Heart left ventricle (tissue), 16 donors: ENCODE measurements around the gene PARS2. TPM values are rescaled to one million over a fixed set of nuclear protein-coding genes. Genes with fewer than 3 reads are reported as not detected.
A peak's percentile ranks its signal among the peaks of the same experiment; 100 is the strongest.

Source experiments
- ATAC-seq, 4 donors: fragments of 200-7000 bp; cut with Tn5 transposase; one replicate each; pipeline ENCODE4 v1.9.1; 2020 to 2022; ENCODE audit warnings: moderate library complexity in 4 of 4, mild to moderate bottlenecking in 3 of 4, moderate number of reproducible peaks in 1 of 4
- DNase-seq, 5 donors: peaks; one replicate each; pipeline ENCODE4 v3.0.0-alpha.2; 2020
- H3K27ac ChIP-seq, 12 donors: fragments of 200-600 bp; sonication (generic) in 4 of 12; one replicate each; pipeline versions ENCODE4 v1.5.0 to v1.8.0; 2016 to 2022; ENCODE audit warnings: mild to moderate bottlenecking in 2 of 12
- H3K27me3 ChIP-seq, 9 donors: fragments of 200-600 bp; sonication (generic) in 2 of 9; one replicate each; pipeline versions ENCODE4 v1.5.1 to v1.8.0; 2016 to 2022; ENCODE audit warnings: mild to moderate bottlenecking in 3 of 9
- H3K36me3 ChIP-seq, 9 donors: fragments of 200-600 bp; sonication (generic) in 2 of 9; one replicate each; pipeline versions ENCODE4 v1.5.0 to v1.8.0; 2018 to 2022; ENCODE audit warnings: mild to moderate bottlenecking in 2 of 9
- H3K4me1 ChIP-seq, 12 donors: fragments of 200-600 bp; sonication (generic) in 4 of 12; one replicate each; pipeline versions ENCODE4 v1.5.0 to v1.8.0; 2016 to 2022; ENCODE audit warnings: mild to moderate bottlenecking in 3 of 12
- H3K4me3 ChIP-seq, 12 donors: fragments of 200-600 bp; sonication (generic) in 4 of 12; one replicate each; pipeline versions ENCODE4 v1.5.0 to v1.8.0; 2017 to 2022; ENCODE audit warnings: mild to moderate bottlenecking in 9 of 12, moderate library complexity in 4 of 12
- H3K9me3 ChIP-seq, 12 donors: fragments of 200-600 bp; sonication (generic) in 4 of 12; one replicate each; pipeline versions ENCODE4 v1.5.0 to v1.8.0; 2016 to 2022; ENCODE audit warnings: mild to moderate bottlenecking in 1 of 12
- CTCF ChIP-seq, 12 donors: fragments of 200-600 bp; sonication (generic) in 4 of 12; IDR thresholded peaks; one replicate each; pipeline versions ENCODE4 v1.5.0 to v1.8.0; 2018 to 2022; ENCODE audit warnings: antibody characterized with exemption in 12 of 12, mild to moderate bottlenecking in 5 of 12
- POLR2A ChIP-seq, 2 donors: fragments of 450-650 bp; IDR thresholded peaks; one replicate each; pipeline ENCODE4 v1.6.1; 2017; ENCODE audit warnings: antibody characterized with exemption in 2 of 2, mild to moderate bottlenecking in 2 of 2, moderate library complexity in 2 of 2
- WGBS, 4 donors: extraction: QIAGEN DNeasy Blood & Tissue Kit in 2 of 4; methylation state at CpG; one replicate each; pipeline versions ENCODE4 v1.1.5 to v1.1.7; 2013 to 2018; 5-methylcytosine and 5-hydroxymethylcytosine counted together
- intact Hi-C, 10 donors: fragments of 100-400 bp; cut with DNase I; formaldehyde crosslinking; loops; one replicate each; pipeline versions ENCODE4 v1.11.1 to v1.14.2; 2022
- polyA plus RNA-seq, 2 donors: library from polyadenylated mRNA; stranded (reverse); fragments of 200-250 nt; gene quantifications; one replicate each; pipeline ENCODE4 v1.2.3, GENCODE V29; 2013
- total RNA-seq, 9 donors: library from RNA; depleted of rRNA in 2 of 9; stranded (reverse); fragments of >200 nt in 2 of 9; fragmentation: NEBNext Ultra II Directional in 3 of 9; extraction: Animal tissue kit (Norgen Biotek cat#: 25700) in 3 of 9; gene quantifications; one replicate each; pipeline versions ENCODE4 v1.1.0 to v1.2.4, GENCODE V29; 2016 to 2023
- donor health status: ischemic (EF 13 %, LVEDD 7.1; RV severe dilation, severe dysfunction).
- donor health status: healthy with polysubstance abuse.
- donor health status: DM: no; HTN: yes; CAD: no.
- donor health status: DM: no; HTN: no; CAD: no.
- donor health status: ischemic (EF 25% LVEDD 6.9; RV normal size, moderate dysfunction).
- donor health status: ischemic (EF 25% LVEDD 5.7; RV mildly dilated, moderate dysfunction).
- donor health status: healthy.
- donor health status: DM: yes; HTN: yes; CAD: no.
- donor health status: ischemic (EF 35%, LVEDD 5.7; RV mildly dilated, moderate dysfunction).
- donor health status: nonischemic (EF 11% LVEDD 7.7; RV severe dilation, severe dysfunction).
- donor health status: DM: yes; HTN: yes; CAD: no.
- donor health status: PGD.
- donor health status: ischemic (EF 29% LVEDD 5.4; RV normal size, mild dysfunction).
- donor health status: nonischemic (EF 23%, LVEDD 6.1; RV moderate dilation, normal function).

The PARS2 gene
- total and polyA plus RNA-seq, 11 donors, result 1.7 to 7.7 (median 4.7) TPM

DNA sequence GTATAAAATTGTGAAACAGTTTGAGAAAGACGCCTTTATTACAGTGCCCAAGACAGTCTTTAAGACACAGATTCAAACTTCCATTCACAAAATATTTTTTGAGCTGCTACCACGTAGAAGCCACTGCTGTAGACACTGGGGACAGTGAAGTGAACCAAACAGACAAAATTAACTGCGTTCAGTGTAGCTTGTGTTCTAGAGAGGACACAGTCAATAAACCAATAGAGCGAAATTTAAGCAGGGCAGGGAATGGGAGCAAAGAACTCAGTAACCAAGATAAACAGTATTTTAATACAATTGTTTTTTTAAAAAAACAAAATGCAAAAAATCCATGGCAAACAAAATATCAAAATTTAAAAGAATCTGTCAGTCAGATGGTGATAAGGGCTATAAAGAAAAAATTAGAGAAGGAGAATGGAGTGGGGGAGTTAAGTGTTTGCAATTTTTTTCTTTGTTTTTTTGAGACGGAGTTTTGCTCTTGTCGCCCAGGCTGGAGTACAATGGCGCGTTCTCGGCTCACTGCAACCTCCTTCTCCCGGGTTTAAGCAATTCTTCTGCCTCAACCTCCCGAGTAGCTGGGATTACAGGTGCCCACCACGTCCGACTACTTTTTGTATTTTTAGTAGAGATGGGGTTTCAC lies 719 bp upstream of the PARS2 start:
- Histone ChIP-seq H3K27me3 (no peaks in the 10 kb centered on the region), H3K9me3 (no peaks in the 10 kb centered on the region), H3K4me3 (peak overlapping the region in 11 of 12 donors; percentile 26 to 95 (median 84)), H3K4me1 (peaks cover 0 to 20% (median 10%) of the 10 kb centered on the region in 12 donors), H3K27ac (peak overlapping the region in 11 of 12 donors; percentile 3 to 56 (median 35)), H3K36me3 (no peaks in the 10 kb centered on the region)
- no peak for TF ChIP-seq POLR2A (IDR thresholded peaks at IDR 0.05)
- TF ChIP-seq CTCF (IDR thresholded peaks at IDR 0.05), result no peak
- ATAC-seq (peak in 3 of 4 donors; percentile 6 to 17 (median 15)), DNase-seq (no peak)
- intact Hi-C loops, result loop anchor here in 4 of 10 donors (1.0 to 5.0 kb wide), 3 partner anchors 48 to 50 kb away; partner anchors contain the start of gene TTC4 (in 3 of the 4)
- 61 to 67% (median 64%) methylated on average over 13 of the region's 13 CpGs for WGBS, 4 donors

DNA sequence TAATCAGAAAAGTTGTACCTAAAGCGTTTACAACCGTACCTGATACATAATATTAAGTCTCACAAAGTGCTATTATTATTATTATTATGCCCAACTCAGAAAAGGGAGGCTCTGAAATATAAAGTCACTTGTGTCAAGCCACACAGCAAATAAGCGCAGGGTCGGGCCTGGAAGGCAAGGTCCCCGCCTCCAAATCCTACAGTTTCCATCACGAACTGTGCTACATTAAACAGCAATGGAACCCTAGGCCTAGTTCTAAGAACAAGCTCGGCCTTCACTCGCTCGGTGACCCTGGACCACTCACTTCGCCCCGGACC lies 549 bp downstream of the PARS2 start:
- Histone ChIP-seq H3K4me1 (peaks cover 0 to 20% (median 10%) of the 10 kb centered on the region in 12 donors), H3K9me3 (no peaks in the 10 kb centered on the region), H3K4me3 (peak overlapping the region; percentile 38 to 95 (median 84)), H3K27me3 (no peaks in the 10 kb centered on the region), H3K27ac (peak overlapping the region in 9 of 12 donors; percentile 39 to 84 (median 69)), H3K36me3 (peaks cover 0 to 5% (median 0%) of the 10 kb centered on the region in 9 donors)
- intact Hi-C loops, result loop anchor here in 4 of 10 donors (1.0 to 5.0 kb wide), 3 partner anchors 46 to 49 kb away; partner anchors contain the start of gene TTC4 (in 3 of the 4)
- no peak for ATAC-seq
- TF ChIP-seq POLR2A (IDR thresholded peaks at IDR 0.05), result no peak
- TF ChIP-seq CTCF (IDR thresholded peaks at IDR 0.05), result no peak
- no peak for DNase-seq
- 2 to 4% (median 3%) methylated on average over 11 of the region's 11 CpGs for WGBS, 4 donors

DNA sequence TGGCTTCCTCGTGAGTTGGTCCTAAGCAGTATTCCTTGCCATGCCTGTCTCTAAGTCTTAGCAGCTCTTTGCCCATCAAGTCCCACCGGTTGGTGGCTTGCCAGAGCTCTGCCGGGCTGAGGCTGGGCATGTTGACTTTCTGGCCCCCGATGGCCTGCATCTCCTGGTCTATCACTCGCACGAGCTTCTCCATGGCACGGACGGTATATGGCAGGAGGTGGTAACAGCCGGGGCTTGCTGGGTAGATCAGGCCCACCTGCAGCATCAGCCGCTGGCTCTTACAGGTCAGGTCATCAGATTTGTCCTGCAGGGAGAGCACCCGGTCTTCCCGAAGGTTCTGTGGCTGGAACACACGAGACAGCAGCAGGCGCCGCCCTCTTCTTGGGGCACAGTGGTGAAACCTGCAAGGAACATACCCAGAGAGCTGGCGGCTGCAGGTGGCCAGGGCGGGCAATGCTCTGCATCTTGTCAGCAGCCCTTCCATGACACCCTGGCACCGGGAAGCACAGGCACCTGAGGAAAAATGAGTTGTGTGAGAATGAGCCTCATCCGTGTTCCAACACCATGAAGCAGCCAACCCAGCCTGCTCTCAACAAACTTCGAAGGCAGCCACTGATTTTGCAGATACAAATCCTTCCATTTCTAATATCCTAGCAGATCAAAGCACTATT lies 5.5 kb downstream of the PARS2 start:
- no peak for TF ChIP-seq POLR2A (IDR thresholded peaks at IDR 0.05)
- TF ChIP-seq CTCF (IDR thresholded peaks at IDR 0.05), result no peak
- H3K4me3 ChIP-seq, result no peak overlapping the region
- no peak for ATAC-seq
- H3K36me3 ChIP-seq, result peaks cover 0 to 30% (median 21%) of the 10 kb centered on the region in 9 donors
- H3K27me3 ChIP-seq, result no peaks in the 10 kb centered on the region
- H3K27ac ChIP-seq, result no peak overlapping the region
- DNase-seq, result no peak
- 86 to 90% (median 89%) methylated on average over 9 to 20 of the region's 20 CpGs for WGBS, 4 donors
- H3K9me3 ChIP-seq, result no peaks in the 10 kb centered on the region
- peaks cover 0 to 14% (median 7%) of the 10 kb centered on the region in 12 donors for H3K4me1 ChIP-seq
- intact Hi-C loops, result no loop called here

DNA sequence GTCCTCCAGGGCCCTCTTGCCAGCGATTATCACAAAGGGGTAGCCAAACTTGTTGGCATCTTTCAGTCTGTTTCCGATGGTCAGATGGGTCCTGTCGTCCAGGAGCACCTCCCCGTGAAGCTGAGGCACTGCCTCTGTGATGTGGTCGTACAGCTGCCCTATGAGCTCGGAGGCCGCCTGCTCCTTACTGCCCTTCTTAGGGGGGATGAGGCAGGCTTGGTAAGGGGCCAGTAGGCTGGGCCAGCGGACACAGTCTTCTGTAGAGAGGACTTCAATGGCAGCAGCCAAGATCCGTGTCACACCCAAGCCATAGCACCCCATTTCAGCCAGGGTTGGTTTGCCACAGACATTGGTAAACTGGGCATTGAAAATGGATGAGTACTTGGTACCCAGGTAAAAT lies 6.5 kb downstream of the PARS2 start:
- Histone ChIP-seq H3K4me1 (peaks cover 0 to 4% (median 0%) of the 10 kb centered on the region in 12 donors), H3K36me3 (peaks cover 0 to 30% (median 21%) of the 10 kb centered on the region in 9 donors), H3K27ac (no peak overlapping the region), H3K9me3 (no peaks in the 10 kb centered on the region), H3K4me3 (no peak overlapping the region), H3K27me3 (no peaks in the 10 kb centered on the region)
- no peak for DNase-seq
- intact Hi-C loops, result no loop called here
- TF ChIP-seq CTCF (IDR thresholded peaks at IDR 0.05) (no peak), POLR2A (IDR thresholded peaks at IDR 0.05) (no peak)
- no peak for ATAC-seq
- WGBS, 4 donors, result 92 to 99% (median 96%) methylated on average over 9 of the region's 9 CpGs
